Activated T-helper 2 cell treated with anti-CD3 and anti-CD28 coated beads, Interferon-gamma antibody, Interleukin-2, Interleukin-4, amounts not matched to agents 10 μg/mL and 5 μg/mL and 100 μg/mL, durations not matched to agents 14 hours and 24 hours and 36 hours (primary cell): Measurements from ENCODE around the gene CDK5RAP1. TPM values are rescaled to one million over a fixed set of nuclear protein-coding genes. Genes with fewer than 3 reads are reported as not detected.
"Not testable (repeated sequence)": the region's sequence is repeated elsewhere in the genome, so short reads cannot be mapped to it uniquely, and the experiment has no call there.

Experiments
- DNase-seq: peaks from one replicate; pipeline ENCODE4 v3.0.0; 2021; ENCODE audit warnings: low spot score
- H3K27ac Mint-ChIP-seq: one replicate; pipeline ENCODE4 v1.8.0; 2021; ENCODE audit warnings: mixed read lengths
- H3K27me3 Mint-ChIP-seq: one replicate; pipeline ENCODE4 v1.8.0; 2021; ENCODE audit warnings: low read depth, mixed read lengths
- H3K36me3 Mint-ChIP-seq: one replicate; pipeline ENCODE4 v1.8.0; 2021; ENCODE audit warnings: low read depth, mixed read lengths
- H3K4me1 Mint-ChIP-seq: one replicate; pipeline ENCODE4 v1.8.0; 2021; ENCODE audit warnings: low read depth, mixed read lengths
- H3K4me3 Mint-ChIP-seq: one replicate; pipeline ENCODE4 v1.8.0; 2021; ENCODE audit warnings: low read depth, mild to moderate bottlenecking, moderate library complexity, mixed read lengths
- H3K9me3 Mint-ChIP-seq: one replicate; pipeline ENCODE4 v1.8.0; 2021; ENCODE audit warnings: mixed read lengths
- intact Hi-C: fragments of 100-400 bp; cut with micrococcal nuclease; formaldehyde crosslinking; loops from one replicate; pipeline ENCODE4 v1.15.1; 2023
- total RNA-seq: library from RNA; stranded (reverse); gene quantifications from 2 replicates; pipeline ENCODE4 v1.2.3, GENCODE V29; 2022

The CDK5RAP1 gene
- total RNA-seq, 1 donor from 2014 or later = 40.7 TPM

DNA sequence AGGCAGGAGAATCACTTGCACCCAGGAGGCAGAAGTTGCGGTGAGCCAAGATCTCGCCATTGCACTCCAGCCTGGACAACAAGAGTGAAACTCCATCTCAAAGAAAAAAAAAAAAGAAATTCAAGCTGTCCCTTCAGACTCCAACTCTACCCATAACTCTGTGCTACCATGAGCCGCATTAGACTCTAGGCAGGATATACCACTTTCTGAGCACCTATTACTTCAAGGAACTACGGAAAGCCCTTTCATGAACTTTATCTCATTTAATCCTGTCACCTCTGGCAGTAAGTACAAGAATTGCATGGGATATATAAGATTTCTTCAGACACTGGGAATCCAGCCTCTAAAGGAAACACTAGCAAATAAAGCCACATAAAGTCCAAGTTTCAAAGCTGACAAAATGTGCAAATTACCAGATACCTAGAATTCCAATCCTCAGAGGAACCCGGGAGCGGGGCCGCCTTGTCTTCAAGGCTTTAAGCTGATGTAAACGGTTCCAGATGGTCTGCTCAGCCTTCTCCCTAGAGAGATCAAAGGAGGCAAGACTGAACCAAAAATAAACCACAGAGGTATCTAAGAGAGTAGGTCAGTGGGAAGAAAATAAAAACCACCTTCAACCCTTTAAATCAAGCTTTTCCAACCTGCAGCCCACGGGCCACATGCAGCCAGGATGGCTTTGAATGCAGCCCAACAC lies 9.4 kb downstream of the CDK5RAP1 start:
- no peaks in the 10 kb centered on the region for H3K4me1 Mint-ChIP-seq
- DNase-seq = no peak
- H3K27ac Mint-ChIP-seq = no peak overlapping the region
- H3K4me3 Mint-ChIP-seq = no peak overlapping the region
- H3K36me3 Mint-ChIP-seq = peaks cover 61% of the 10 kb centered on the region
- intact Hi-C loops = no loop called here
- H3K9me3 Mint-ChIP-seq = no peaks in the 10 kb centered on the region
- no peaks in the 10 kb centered on the region for H3K27me3 Mint-ChIP-seq

DNA sequence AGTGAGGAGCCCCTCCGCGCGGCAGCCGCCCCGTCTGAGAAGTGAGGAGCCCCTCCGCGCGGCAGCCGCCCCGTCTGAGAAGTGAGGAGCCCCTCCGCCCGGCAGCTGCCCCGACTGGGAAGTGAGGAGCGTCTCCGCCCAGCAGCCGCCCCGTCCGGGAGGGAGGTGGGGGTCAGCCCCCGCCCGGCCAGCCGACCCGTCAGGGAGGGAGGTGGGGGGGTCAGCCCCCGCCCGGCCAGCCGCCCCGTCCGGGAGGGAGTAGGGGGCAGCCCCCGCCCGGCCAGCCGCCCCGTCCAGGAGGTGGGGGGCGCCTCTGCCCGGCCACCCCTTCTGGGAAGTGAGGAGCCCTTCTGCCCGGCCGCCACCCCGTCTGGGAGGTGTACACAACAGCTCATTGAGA lies 12.0 kb downstream of the CDK5RAP1 start:
- H3K27ac Mint-ChIP-seq, H3K4me3 Mint-ChIP-seq, H3K27me3 Mint-ChIP-seq, H3K4me1 Mint-ChIP-seq, DNase-seq, H3K9me3 Mint-ChIP-seq, intact Hi-C loops: not testable (repeated sequence)
- H3K36me3 Mint-ChIP-seq = peaks cover 59% of the 10 kb centered on the region

DNA sequence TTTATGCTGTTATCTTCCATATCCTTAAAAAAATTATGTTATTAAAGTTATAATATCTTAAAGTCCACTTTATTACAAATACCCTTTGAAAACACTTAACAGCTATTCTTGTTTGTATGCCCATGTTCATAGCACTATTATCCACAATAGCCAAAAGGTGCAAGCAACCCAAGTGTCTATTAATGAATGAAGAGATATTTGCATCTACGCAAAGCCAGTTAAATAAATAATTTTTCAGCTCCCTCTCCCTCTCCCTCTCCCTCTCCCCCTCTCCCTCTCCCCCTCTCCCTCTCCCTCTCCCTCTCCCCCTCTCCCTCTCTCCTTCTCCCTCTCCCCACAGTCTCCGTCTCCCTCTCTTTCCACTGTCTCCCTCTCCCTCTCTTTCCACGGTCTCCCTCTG lies 13.1 kb downstream of the CDK5RAP1 start:
- no peak overlapping the region for H3K4me3 Mint-ChIP-seq
- DNase-seq = no peak
- intact Hi-C loops = no loop called here
- H3K27ac Mint-ChIP-seq = no peak overlapping the region
- H3K36me3 Mint-ChIP-seq = peaks cover 55% of the 10 kb centered on the region
- H3K4me1 Mint-ChIP-seq = no peaks in the 10 kb centered on the region
- H3K9me3 Mint-ChIP-seq = no peaks in the 10 kb centered on the region
- no peaks in the 10 kb centered on the region for H3K27me3 Mint-ChIP-seq

DNA sequence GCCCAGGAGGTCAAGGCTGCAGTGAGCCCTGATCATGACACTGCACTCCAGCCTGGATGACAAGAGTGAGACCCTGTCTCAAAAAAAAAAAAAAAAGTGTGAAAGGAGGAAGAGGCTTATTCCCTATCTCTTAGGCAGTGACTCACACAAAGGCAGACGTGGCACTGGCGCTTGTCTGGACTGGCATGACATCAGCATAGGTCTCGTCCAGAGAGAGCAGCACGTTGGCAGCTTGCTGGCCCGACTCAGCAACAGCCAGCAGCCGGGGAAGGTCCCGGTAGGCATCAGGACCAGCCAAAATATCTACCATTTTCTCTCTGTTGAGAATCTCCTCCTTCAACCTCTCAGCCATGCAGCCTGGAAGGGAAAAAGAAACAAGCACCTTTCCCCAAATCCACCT lies 14.1 kb downstream of the CDK5RAP1 start:
- H3K4me3 Mint-ChIP-seq = no peak overlapping the region
- H3K27me3 Mint-ChIP-seq = no peaks in the 10 kb centered on the region
- no peaks in the 10 kb centered on the region for H3K4me1 Mint-ChIP-seq
- no peak for DNase-seq
- no peak overlapping the region for H3K27ac Mint-ChIP-seq
- intact Hi-C loops = no loop called here
- no peaks in the 10 kb centered on the region for H3K9me3 Mint-ChIP-seq
- H3K36me3 Mint-ChIP-seq = peaks cover 50% of the 10 kb centered on the region

DNA sequence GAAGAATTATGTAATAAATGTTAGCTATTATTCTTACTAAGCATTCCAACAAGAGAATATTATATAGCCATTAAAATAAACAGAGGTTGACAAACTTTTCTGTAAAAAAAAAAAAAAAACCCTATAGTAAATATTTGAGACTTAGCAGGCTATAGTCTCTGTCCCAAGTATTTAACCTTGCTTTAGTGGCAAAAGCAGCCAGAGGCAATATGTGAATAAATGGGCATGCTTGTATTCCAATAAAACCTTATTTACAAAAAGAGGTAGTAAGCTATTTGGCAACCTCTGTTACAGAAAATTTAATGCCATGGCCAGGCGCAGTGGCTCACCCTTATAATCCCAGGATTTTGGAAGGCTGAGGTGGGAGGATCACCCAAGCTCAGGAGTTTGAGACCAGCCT lies 14.6 kb downstream of the CDK5RAP1 start:
- no peak overlapping the region for H3K27ac Mint-ChIP-seq
- peaks cover 46% of the 10 kb centered on the region for H3K36me3 Mint-ChIP-seq
- no peak for DNase-seq
- H3K4me1 Mint-ChIP-seq = no peaks in the 10 kb centered on the region
- no peaks in the 10 kb centered on the region for H3K27me3 Mint-ChIP-seq
- no peaks in the 10 kb centered on the region for H3K9me3 Mint-ChIP-seq
- intact Hi-C loops = no loop called here
- no peak overlapping the region for H3K4me3 Mint-ChIP-seq

DNA sequence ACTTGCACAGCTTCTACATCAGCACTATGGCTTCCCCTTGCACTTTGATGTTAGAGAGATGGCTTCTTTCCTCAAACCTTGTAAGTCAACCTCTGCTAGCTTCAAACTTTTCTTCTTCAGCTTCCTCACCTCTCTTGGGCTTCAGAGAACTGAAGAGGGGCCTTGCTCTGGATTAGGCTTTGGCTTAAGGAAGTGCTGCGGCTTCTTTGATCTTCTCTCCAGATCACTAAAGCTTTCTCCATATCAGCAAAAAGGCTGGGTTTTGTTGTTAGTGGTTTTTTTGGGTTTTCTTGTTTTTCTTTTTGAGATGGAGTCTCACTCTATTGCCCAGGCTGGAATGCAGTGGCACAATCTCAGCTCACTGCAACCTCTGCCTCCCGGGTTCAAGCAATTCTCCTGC lies 24.0 kb downstream of the CDK5RAP1 start:
- no peak overlapping the region for H3K27ac Mint-ChIP-seq

DNA sequence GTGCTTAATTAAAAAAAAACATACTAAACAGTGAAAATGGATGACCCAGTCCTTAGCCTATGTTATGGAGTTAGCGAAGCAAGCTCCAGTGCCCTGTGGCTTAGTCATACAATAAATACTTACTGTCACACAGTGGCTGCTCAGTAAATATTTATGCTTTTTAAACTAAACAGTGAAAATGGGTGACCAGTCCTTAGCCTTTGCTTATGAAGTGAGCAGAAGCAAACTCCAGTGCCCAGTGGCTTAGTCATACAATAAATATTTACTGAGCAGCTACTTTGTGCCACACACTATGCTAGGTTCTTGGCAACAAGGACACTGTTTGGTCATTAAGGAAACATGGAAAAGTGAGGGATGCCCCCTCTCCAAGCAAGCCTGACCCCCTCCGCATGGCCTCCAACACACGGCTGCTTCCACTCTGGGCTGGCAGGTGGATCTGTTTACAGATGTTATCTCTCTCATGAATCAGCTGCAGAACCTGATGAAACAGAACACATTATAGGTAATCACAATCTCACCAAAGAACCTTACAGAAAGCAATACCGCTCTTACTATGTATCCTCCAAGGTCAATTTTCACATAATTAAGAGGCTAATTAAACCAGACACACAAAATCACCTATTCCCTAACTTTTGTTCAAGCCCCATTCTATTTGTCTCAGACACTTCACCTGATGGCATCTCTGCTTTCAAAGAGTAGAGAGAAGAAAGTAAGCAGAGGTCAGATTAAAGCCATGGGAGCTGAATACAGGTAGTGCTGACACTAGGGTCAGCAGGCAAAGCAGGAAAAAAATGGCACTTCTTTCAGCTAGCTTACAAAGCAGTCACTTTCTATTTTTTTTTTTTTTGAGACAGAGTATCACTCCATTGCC lies 27.3 kb downstream of the CDK5RAP1 start:
- peaks cover 37% of the 10 kb centered on the region for H3K4me1 Mint-ChIP-seq
- H3K27ac Mint-ChIP-seq = no peak overlapping the region
- no peaks in the 10 kb centered on the region for H3K27me3 Mint-ChIP-seq
- no peak overlapping the region for H3K4me3 Mint-ChIP-seq
- peaks cover 59% of the 10 kb centered on the region for H3K36me3 Mint-ChIP-seq
- intact Hi-C loops = no loop called here
- H3K9me3 Mint-ChIP-seq = no peaks in the 10 kb centered on the region
- no peak for DNase-seq

More for the DNA sequence above, 24.0 kb downstream of the CDK5RAP1 start:
- H3K36me3 Mint-ChIP-seq = peaks cover 59% of the 10 kb centered on the region
- no peak for DNase-seq
- H3K9me3 Mint-ChIP-seq = no peaks in the 10 kb centered on the region
- no peak overlapping the region for H3K4me3 Mint-ChIP-seq
- H3K4me1 Mint-ChIP-seq = peaks cover 25% of the 10 kb centered on the region
- intact Hi-C loops = no loop called here
- H3K27me3 Mint-ChIP-seq = no peaks in the 10 kb centered on the region

DNA sequence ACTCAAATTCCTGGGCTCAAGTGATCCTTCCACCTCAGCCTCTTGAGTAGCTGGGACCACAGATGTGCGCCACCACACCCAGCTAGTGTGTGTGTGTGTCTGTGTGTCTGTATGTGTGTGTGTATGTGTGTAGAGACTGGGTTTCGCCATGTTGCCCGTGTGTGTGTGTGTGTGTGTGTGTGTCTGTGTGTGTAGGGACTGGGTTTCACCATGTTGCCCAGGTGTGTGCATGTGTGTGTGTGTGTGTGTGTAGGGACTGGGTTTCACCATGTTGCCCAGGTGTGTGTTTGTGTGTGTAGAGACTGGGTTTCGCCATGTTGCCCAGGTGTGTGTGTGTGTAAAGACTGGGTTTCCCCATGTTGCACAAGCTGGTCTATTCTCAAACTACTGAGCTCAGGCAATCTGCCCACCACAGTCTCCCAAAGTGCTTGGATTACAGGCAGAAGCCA lies 28.3 kb downstream of the CDK5RAP1 start:
- Mint-ChIP-seq H3K9me3 (no peaks in the 10 kb centered on the region), H3K36me3 (peaks cover 52% of the 10 kb centered on the region), H3K4me3 (no peak overlapping the region), H3K4me1 (peaks cover 30% of the 10 kb centered on the region), H3K27me3 (no peaks in the 10 kb centered on the region), H3K27ac (no peak overlapping the region)
- DNase-seq = no peak
- intact Hi-C loops = no loop called here

DNA sequence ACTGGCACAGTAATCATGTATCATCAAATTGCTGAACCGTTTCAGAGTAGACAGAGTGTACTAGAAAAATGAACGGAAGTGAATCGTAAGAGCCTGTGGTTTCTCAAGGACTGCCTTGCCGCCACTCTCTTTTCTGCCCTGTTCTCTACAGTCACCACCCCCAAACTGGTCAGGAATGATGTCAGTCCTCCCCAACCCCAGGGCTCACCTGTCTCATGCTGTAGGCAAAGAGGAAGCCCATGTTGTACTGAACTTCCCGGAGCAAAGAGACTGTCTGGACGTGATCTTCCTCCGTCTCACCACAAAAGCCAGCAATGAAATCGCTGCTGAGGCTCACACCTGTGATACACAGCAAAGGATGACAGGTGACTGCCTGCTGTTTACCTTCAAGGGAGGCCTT lies 31.0 kb downstream of the CDK5RAP1 start:
- intact Hi-C loops = no loop called here
- Mint-ChIP-seq H3K9me3 (no peaks in the 10 kb centered on the region), H3K4me3 (peak overlapping the region; percentile 13)

DNA sequence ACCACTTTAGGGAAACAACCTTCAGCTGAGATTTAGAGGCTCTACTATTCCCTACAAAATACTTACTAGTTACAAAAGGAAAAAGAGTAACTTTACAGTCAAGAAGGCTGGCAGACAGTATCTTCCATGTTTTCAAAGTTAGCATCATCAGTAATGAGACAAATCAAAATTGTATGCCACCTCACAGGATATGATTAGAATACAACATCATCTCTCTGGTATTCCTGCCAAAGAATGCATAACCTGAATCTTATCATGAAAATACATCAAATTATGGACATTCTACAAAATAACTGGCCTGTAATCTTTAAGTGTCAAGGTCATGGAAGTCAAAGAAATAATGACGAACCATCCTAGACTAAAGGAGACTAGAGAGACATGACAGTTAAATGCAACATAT lies 38.4 kb downstream of the CDK5RAP1 start:
- no peak overlapping the region for H3K4me3 Mint-ChIP-seq
- no peaks in the 10 kb centered on the region for H3K9me3 Mint-ChIP-seq
- H3K27ac Mint-ChIP-seq = no peak overlapping the region
- H3K4me1 Mint-ChIP-seq = no peaks in the 10 kb centered on the region
- DNase-seq = no peak
- intact Hi-C loops = no loop called here
- no peaks in the 10 kb centered on the region for H3K27me3 Mint-ChIP-seq
- peaks cover 68% of the 10 kb centered on the region for H3K36me3 Mint-ChIP-seq

More for the DNA sequence above, 31.0 kb downstream of the CDK5RAP1 start:
- Mint-ChIP-seq H3K4me1 (peaks cover 23% of the 10 kb centered on the region), H3K27ac (peak overlapping the region; percentile 76), H3K36me3 (peaks cover 56% of the 10 kb centered on the region), H3K27me3 (no peaks in the 10 kb centered on the region)
- DNase-seq = peak; percentile 25

DNA sequence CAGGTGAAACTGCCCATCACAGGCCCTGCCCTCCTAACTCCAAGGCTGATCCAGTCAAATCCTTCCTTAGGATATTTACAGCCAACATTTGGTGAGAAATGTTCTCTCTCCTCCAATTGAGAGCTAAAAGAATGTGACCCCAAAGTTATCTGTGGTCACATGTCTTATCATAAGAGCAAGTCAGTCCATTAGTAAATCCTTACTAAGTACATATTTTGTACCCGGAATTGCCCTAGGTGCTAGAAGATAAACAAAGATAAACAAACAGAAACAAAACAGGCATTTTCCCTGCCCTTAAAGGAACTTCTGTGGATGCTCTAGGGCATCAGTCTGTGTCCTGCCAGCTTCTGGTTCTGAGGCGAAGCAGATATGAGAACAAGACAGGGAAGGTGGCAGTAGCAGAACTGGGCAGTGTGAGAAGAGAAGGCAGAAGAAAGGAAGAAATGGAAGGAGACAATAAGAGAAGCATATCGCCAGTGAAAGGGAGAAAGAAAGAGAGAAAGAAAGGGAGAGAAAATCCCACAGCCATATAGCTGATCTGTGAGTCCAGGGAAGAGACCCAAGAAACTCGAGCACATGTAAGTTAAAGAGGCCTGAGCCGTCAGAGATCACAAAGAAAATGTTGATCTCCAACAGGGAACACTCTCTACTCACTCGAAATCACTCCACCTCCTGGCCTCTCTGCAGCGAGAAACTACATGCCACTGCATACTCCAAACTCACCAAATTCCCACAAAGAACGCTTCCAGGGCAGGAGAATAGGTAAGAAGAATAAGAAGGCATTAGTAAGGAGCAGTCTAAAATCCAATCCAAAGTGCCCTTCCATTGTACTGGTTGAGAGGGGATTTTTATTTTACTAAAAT lies 41.7 kb downstream of the CDK5RAP1 start:
- H3K27me3 Mint-ChIP-seq = no peaks in the 10 kb centered on the region
- H3K4me3 Mint-ChIP-seq = no peak overlapping the region
- no peaks in the 10 kb centered on the region for H3K4me1 Mint-ChIP-seq
- H3K36me3 Mint-ChIP-seq = peaks cover 51% of the 10 kb centered on the region
- H3K9me3 Mint-ChIP-seq = no peaks in the 10 kb centered on the region
- no peak overlapping the region for H3K27ac Mint-ChIP-seq
- no peak for DNase-seq
- intact Hi-C loops = no loop called here

DNA sequence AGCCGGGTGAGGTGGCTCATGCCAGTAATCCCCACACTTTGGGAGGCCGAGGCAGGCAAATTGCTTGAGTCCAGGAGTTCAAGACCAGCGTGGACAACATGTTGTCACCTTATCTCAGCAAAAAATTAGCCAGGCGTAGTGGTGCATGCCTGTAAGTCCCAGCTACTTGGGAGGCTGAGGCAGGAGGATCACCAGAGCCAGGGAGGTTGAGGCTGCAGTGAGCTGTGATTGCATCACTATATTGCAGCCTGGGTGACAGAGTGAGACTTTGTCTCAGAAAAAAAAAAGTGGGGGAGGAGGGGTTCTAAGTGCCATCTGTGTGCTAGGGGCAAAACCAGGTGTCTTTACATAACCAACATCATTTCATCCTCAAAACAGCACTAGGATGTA lies 48.3 kb downstream of the CDK5RAP1 start:
- intact Hi-C loops = no loop called here
- no peak overlapping the region for H3K27ac Mint-ChIP-seq
- H3K27me3 Mint-ChIP-seq = no peaks in the 10 kb centered on the region
- H3K4me3 Mint-ChIP-seq = no peak overlapping the region
- H3K36me3 Mint-ChIP-seq = peaks cover 6% of the 10 kb centered on the region
- H3K4me1 Mint-ChIP-seq = no peaks in the 10 kb centered on the region
- H3K9me3 Mint-ChIP-seq = no peaks in the 10 kb centered on the region
- no peak for DNase-seq
